ENCODE measurements around the gene TYMP. TPM values are rescaled to one million over a fixed set of nuclear protein-coding genes. Genes with fewer than 3 reads are reported as not detected.

TYMP gene
- total and polyA plus RNA-seq, 3 donors from 2014 or later = 12.5 to 25.9 (median 15.4) TPM

- no peaks in the 10 kb centered on the region for H3K36me3 ChIP-seq (ENCODE audit: low read depth, missing control alignments)
- WGBS, 2 donors = 10% methylated on average over 19 of the region's 19 CpGs
- H3K9me3 ChIP-seq = no peaks in the 10 kb centered on the region
- TF ChIP-seq POLR2A (IDR thresholded peaks at IDR 0.05) (no peak), CTCF (IDR thresholded peaks at IDR 0.05) (no peak)
- no peak for DNase-seq
- intact Hi-C loops (cut with DNase I; ENCODE audit: low total_unique reads) = no loop called here
- H3K27ac ChIP-seq = peak overlapping the region; percentile 62 to 87
- H3K4me3 ChIP-seq = peak overlapping the region; percentile 73 to 81
- no peaks in the 10 kb centered on the region for H3K27me3 ChIP-seq
- peaks cover 17% of the 10 kb centered on the region for H3K4me1 ChIP-seq
Measured at GRCh38 chr22:50524676-50525103, 5.1 kb downstream of the TYMP start.

DNA sequence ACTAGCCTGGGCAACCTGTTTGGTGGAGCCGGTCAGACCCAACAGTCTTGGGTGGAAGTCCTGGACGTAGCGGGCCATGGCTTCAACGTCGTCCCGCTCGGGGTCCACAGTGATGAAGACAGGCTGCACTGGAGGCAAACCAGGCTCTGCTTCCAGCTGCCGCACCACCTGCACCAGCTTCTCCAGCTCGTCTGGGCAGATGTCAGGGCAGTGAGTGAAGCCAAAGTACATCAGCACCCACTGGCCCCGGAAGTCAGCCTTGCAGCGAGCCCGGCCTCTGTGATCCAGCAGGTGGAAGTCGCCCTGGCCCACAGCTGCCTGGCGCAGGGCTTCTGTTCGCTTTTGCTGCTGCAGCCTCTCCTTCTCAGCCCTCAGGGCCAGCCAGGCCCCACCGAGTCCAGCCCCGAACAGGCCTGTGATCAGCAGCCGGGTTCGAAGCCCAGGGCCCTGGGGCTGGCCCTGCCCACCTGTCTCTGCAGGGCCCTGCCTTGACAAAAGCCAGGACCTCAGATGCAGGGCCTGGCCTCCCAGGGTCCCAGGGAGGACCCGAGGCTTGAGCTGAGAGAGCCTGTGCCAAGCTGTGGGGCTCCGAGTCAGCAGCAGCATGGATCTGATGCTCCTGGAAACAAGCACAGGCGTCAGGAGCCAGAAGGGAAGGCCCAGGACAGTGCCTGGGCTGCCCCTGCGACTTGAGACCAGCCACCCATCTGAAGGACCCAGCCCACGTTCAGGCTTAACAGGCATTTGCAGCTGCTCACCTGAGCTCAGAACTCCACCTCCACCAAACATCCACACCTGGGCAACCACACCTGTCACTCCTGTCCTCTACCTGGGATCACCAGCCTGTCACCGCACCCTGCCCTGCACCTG is 5.8 kb downstream of the TYMP start:
- no peaks in the 10 kb centered on the region for H3K9me3 ChIP-seq
- H3K4me3 ChIP-seq = peak overlapping the region in 1 of 2 donors; percentile 73
- no peaks in the 10 kb centered on the region for H3K27me3 ChIP-seq
- H3K4me1 ChIP-seq = peaks cover 17% of the 10 kb centered on the region
- no peak overlapping the region for H3K27ac ChIP-seq
- 83 to 84% methylated on average over 7 to 24 of the region's 25 CpGs for WGBS, 2 donors
- H3K36me3 ChIP-seq (ENCODE audit: low read depth, missing control alignments) = no peaks in the 10 kb centered on the region
- DNase-seq = no peak
- TF ChIP-seq POLR2A (IDR thresholded peaks at IDR 0.05) = no peak
- no peak for TF ChIP-seq CTCF (IDR thresholded peaks at IDR 0.05)
- intact Hi-C loops (cut with DNase I; ENCODE audit: low total_unique reads) = no loop called here

DNA sequence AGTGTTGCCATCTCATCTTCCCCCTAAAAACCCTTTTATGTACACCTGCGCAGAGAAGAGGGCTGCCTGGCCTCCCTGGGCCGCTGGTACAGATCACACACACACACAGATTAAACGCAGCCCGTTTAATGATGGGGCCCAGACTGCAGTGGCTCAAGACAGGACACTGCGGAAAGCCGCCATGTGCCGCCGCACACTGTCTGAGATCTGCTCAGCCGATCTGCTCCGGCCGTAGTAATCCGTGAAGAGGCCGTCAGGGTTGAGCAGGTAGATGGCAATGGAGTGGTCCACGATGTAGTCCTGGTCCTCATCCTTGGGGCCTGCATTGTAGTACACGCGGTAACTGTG is 6.4 kb downstream of the TYMP start:
- Histone ChIP-seq H3K36me3 (ENCODE audit: low read depth, missing control alignments) (no peaks in the 10 kb centered on the region), H3K4me1 (peaks cover 17% of the 10 kb centered on the region), H3K27ac (no peak overlapping the region), H3K27me3 (no peaks in the 10 kb centered on the region), H3K4me3 (no peak overlapping the region), H3K9me3 (no peaks in the 10 kb centered on the region)
- TF ChIP-seq CTCF (IDR thresholded peaks at IDR 0.05) = no peak
- TF ChIP-seq POLR2A (IDR thresholded peaks at IDR 0.05) = no peak
- no peak for DNase-seq
- intact Hi-C loops (cut with DNase I; ENCODE audit: low total_unique reads) = no loop called here
- WGBS, 2 donors = 91 to 93% methylated on average over 12 to 16 of the region's 16 CpGs

- no peak for DNase-seq
- Histone ChIP-seq H3K36me3 (ENCODE audit: low read depth, missing control alignments) (no peaks in the 10 kb centered on the region), H3K27ac (no peak overlapping the region), H3K4me3 (no peak overlapping the region), H3K9me3 (no peaks in the 10 kb centered on the region), H3K4me1 (peaks cover 17% of the 10 kb centered on the region), H3K27me3 (no peaks in the 10 kb centered on the region)
- WGBS, 2 donors = 80 to 83% methylated on average over 5 to 22 of the region's 22 CpGs
- intact Hi-C loops (cut with DNase I; ENCODE audit: low total_unique reads) = no loop called here
- TF ChIP-seq CTCF (IDR thresholded peaks at IDR 0.05) (no peak), POLR2A (IDR thresholded peaks at IDR 0.05) (no peak)
Measured at GRCh38 chr22:50522806-50523438, 6.9 kb downstream of the TYMP start.

Data from testis (tissue), 3 donors.